GM23248 (cell line): ENCODE measurements around the gene STIP1.

Experiments
- EZH2 ChIP-seq: fragments of 200-600 bp; sonication (generic); IDR thresholded peaks from 2 replicates; pipeline ENCODE4 v1.6.1; 2018; ENCODE audit warnings: antibody characterized with exemption, mild to moderate bottlenecking; ENCODE audit not compliant: insufficient read depth, poor library complexity, severe bottlenecking
- EZH2phosphoT487 ChIP-seq: fragments of 200-600 bp; sonication (generic); IDR thresholded peaks from 2 replicates; pipeline ENCODE4 v1.6.1; 2018; ENCODE audit warnings: antibody characterized with exemption, moderate library complexity, mild to moderate bottlenecking, low read depth; ENCODE audit not compliant: insufficient read depth

DNA sequence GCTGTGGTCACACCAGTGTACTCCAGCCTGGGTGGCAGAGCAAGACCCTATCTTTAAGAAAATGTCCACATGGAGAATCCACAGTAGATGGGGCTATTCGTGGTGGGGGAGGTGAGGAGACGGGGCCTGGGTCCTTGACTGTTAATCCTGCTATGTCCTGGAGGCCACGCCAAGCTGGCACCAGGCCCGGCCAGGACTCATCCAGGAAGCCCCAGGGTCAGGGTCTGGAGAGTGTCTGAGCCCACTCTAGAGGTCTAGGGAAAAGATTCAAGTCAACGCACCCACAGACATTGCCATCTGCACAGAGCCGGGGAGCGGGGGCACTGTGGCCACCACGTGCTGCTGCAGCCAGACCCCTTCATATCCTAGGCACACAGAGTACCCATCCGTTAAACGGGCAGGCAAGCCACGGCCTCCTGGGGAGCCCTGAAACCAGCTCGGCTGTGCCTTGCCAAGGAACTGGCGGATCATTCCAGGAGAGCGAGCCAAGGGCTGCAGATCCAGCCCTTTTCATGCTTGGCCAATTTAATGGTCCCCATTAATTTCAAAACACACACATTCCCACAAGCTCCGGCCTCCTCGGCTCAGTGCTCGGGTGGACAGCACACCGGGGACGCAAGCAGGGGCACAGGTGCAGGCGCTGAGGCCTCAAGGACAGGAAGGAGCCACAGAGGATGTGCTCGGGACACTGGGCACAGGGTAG, 44.7 kb upstream of the STIP1 start:
- TF ChIP-seq EZH2 (no peak), EZH2phosphoT487 (no peak)
